ENCODE results near the gene ZSCAN25.

DNA sequence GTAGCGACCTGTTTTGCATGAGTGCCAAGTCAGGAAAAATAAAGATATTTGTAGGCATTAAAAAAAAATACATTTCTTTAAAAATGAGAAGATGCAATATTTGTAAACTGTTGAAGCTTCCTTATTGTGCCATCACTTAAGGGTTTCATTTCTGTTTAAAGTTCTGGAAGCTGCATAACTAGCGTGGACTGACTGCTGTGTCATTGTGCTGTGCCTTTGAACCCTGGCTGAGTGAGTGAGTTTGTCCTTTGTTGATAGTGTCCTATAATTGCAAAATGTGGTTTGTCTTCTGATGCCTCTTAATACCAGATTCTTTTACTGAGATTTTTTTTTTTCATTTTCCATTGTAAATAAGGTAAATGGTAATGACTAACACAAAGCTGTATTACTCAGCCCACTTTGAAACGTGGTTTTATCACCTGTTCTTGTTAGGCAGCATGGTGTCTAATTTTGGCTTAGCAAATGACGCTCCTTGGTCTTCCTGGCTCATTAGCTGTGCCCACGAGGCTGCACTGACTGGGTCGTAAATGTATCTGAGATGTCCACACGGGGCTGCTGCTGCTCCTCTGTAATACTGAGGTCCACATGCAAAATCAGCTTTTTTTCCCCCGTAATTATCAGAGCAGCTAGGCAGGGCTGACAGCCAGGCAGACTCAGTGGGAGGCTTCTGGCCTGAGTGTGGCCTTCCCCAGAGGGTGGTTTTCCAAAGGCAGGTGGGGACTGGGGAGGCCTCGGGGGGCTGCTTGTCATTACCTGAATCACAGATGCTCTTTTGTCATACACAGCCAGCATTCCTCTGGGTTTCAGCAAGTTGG, 14.8 kb downstream of the ZSCAN25 start:
- no peak for TF ChIP-seq TAF1 (IDR thresholded peaks at IDR 0.05; ENCODE audit: borderline replicate concordance, insufficient read depth, low read length)
- TF ChIP-seq POLR2AphosphoS5 (IDR thresholded peaks at IDR 0.05; ENCODE audit: low read depth, low read length), result no peak
- TF ChIP-seq, protein P1, sequence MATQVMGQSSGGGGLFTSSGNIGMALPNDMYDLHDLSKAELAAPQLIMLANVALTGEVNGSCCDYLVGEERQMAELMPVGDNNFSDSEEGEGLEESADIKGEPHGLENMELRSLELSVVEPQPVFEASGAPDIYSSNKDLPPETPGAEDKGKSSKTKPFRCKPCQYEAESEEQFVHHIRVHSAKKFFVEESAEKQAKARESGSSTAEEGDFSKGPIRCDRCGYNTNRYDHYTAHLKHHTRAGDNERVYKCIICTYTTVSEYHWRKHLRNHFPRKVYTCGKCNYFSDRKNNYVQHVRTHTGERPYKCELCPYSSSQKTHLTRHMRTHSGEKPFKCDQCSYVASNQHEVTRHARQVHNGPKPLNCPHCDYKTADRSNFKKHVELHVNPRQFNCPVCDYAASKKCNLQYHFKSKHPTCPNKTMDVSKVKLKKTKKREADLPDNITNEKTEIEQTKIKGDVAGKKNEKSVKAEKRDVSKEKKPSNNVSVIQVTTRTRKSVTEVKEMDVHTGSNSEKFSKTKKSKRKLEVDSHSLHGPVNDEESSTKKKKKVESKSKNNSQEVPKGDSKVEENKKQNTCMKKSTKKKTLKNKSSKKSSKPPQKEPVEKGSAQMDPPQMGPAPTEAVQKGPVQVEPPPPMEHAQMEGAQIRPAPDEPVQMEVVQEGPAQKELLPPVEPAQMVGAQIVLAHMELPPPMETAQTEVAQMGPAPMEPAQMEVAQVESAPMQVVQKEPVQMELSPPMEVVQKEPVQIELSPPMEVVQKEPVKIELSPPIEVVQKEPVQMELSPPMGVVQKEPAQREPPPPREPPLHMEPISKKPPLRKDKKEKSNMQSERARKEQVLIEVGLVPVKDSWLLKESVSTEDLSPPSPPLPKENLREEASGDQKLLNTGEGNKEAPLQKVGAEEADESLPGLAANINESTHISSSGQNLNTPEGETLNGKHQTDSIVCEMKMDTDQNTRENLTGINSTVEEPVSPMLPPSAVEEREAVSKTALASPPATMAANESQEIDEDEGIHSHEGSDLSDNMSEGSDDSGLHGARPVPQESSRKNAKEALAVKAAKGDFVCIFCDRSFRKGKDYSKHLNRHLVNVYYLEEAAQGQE (IDR thresholded peaks at IDR 0.05; ENCODE audit: insufficient read depth in 1 of 2, low read depth in 2 of 2, low read length in 2 of 2), result no peak
- TF ChIP-seq SIN3A (IDR thresholded peaks at IDR 0.05; ENCODE audit: borderline replicate concordance, insufficient read depth, low read length), result no peak
- TF ChIP-seq FOXP2 (optimal IDR thresholded peaks at IDR 0.05; ENCODE audit: borderline replicate concordance, extremely low read depth, extremely low read length, insufficient read depth), result no peak
